GM18909 (cell line): ENCODE results near the gene C13orf46.

Experiments used
- ATAC-seq: cut with Tn5 transposase; IDR thresholded peaks from one replicate; pipeline ENCODE4 v1.9.1; 2021; ENCODE audit warnings: mild to moderate bottlenecking; ENCODE audit not compliant: unreplicated experiment, poor library complexity

C13orf46 gene

GRCh38 chr13:113941571-113942191 lies 32.2 kb downstream of the C13orf46 start:
- no peak for ATAC-seq

DNA sequence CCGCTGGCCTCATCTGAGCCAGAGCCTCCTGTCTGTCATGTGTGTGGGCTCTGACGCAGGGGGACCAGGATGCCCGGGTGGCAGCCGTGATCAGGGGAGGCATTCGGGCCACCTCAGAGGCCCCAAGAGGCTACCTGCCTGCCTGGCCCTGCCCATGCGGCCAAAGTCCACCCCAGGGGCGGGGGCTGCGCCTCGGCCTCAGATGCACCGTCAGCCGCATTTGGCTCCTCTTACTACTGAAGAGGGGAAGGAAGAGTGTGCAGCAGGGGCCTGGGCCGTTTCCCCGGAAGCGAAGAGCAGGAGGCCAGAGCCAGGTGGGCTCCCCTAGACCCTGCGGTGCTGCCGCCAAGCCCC lies 34.0 kb downstream of the C13orf46 start:
- no peak for ATAC-seq

- no peak for ATAC-seq
These were observed 34.5 kb downstream of the C13orf46 start for GRCh38 chr13:113939129-113939943.

GRCh38 chr13:113938716-113939115 lies 35.2 kb downstream of the C13orf46 start:
- ATAC-seq, result no peak

DNA sequence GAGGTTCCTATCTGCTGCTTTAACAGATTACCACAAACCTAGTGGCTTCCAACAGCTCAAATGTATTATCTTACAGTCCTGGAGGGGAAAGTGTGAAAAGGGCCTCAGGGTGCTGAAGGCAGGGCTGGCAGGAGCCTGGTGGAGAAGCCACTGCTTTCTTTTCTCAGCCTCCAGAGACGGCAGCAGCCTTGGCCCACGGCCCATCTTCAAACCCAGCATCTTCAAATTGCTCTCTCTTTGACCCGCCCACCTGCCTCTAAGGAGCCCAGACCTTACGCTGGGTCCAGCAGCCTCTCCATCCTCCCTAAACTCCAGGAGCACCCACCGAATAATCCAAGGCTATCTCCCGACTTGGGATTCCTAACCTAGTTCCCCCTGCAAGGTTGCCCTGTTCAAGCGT lies 35.6 kb downstream of the C13orf46 start:
- no peak for ATAC-seq

DNA sequence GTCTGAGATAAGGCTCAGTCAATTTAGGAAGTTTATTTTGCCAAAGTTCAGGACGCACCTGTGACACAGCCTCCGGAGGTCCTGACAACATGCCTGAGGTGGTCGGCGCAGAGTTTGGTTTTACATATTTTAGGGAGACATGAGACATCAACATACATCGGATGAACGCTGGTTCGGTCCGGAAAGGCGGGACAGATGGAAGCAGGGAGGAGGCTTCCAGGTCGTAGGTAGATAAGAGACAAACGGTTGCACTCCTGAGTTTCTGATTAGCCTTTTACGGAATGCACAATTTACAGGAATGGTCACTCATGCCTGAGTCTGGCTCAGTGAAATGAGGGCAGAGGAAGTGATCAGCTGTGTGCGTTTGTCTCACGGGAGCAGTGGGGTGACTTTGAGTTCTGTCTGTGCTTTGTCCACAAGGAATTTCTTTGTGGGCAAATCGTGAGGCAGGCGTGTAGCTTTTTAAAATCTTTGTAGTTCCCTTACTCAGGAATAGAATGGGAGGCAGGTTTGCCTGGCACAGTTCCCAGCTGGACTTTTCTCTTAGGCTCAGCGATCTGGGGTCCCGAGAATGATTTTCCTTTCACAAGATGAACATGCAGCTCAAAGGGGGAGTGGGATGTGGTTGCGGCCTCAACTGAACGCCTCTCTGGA lies 36.2 kb downstream of the C13orf46 start:
- ATAC-seq, result no peak

DNA sequence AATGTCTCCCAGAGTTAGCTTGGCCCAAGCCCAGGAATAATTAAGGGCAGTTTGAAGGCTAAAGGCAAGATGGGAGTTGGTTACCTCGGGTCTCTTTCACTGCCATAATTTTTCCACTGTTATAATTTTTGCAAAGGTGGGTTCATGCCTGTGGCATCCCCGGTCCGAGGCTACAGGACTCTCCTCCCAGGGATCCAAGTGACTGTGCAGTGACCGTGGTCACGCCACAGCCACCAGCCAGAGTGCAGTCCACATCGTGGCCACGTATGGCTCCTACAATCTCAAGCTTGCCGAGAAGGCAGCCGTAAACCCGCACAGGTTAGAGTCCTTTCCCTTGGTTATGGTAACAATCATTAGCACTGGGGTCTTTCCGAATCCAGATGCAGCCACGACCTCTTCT lies 36.8 kb downstream of the C13orf46 start:
- no peak for ATAC-seq

DNA sequence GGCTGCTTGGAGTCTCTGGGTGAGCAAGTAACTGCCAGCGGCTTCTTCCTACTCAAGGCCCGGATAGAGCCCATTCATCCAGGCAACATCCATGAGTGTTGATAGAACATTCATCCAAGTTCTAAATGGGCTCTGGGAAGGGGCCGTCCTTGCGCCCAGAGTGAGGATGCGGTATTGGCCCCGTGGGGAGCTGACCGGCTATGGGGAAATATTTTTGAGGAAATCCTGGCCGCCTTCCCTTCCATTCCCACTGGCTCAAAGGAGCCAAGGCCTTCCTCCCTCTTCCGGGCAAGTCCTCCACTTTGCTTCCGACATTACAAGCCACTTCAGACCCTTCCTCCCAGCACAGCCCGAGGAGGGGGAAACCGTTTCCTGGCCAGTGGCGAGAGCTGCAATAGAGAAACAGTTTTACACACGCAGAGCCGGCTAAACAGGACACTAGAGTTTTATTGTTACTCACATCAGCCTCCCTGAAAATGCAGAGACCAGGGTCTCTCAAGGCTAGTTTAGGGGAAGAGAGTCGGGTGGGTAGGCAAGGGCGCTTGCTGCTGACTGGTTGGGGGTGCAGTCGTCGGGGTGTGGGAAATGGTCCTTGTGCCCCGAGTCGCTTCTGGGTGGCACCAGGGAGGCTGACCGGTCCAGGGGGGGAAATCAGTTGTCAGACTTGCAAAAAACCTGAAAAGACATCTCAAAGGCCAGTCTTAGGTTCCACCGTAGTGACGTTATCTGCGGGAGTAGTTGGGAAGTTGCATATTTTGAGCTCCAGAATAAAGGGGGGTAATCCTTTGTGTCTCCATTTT lies 37.5 kb downstream of the C13orf46 start:
- ATAC-seq, result no peak

- ATAC-seq, result no peak
These were observed 38.7 kb downstream of the C13orf46 start for GRCh38 chr13:113935001-113935844.

GRCh38 chr13:113934576-113934975 lies 39.3 kb downstream of the C13orf46 start:
- ATAC-seq, result no peak

DNA sequence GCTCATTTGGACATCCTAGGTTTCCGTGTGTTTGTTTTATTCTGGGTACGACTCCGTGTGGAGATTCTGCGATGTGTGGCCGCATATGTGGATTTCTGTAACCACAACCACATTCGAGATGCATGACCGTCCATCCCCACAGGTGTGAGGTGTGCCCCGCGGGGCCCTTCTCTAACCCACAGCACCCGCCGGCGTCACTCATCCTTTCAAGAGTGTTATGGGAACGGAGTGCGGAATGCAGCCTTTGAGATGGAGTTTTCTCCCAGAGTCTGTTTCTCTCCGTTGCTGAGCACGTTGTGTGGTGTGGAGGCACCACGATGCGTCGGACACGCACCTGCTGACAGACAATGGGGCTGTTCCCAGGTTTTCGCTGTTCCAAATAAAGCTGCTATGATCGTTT lies 40.0 kb downstream of the C13orf46 start:
- no peak for ATAC-seq

- ATAC-seq, result no peak
These were observed 41.9 kb downstream of the C13orf46 start for GRCh38 chr13:113931841-113932459.

DNA sequence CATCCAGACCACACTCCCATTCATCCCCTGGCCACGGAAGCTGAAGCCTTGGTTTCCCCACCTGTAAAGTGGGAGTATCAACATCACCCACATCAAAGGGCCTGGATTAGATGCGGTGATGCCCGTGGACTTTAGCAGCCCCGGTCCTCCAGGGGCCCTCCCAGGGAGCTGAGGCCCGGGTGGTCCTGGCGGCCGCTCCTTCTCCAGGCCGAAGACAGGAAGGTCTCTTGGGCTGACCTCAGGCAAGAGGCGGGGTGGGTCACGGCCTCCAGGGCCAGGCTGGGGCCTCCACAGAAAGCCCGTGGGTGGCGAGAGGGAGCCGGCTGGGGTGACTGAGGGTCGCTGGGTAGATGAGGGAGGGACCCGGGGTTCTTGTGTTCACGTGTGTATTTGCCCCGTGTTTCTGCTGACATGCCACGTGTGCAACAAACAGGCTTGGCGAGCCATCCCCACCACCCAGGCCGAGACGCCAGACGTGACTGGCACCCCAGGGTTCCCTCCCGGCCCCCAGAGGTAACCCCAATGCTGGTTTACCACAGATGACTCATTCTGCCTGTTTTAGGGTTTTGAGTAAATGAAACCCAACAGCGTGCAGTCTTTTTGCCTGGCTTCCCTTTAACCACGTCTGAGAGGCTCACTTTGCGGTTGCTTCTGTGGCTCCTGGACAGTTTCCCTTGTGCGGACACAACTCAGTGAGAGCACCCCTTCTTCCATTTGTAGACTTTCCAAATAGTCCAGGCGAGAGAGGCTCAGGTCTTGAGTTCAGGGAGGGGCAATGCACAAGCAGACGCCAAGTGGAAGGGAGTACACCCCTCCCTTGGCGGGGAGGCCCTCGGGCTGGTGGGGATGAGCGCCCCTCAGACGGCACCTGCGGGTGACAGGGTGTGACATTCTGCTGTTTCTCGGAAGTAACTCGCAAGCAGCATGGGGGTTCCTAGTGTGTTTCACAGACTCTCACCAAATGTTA lies 42.9 kb downstream of the C13orf46 start:
- peak; percentile 67 for ATAC-seq

DNA sequence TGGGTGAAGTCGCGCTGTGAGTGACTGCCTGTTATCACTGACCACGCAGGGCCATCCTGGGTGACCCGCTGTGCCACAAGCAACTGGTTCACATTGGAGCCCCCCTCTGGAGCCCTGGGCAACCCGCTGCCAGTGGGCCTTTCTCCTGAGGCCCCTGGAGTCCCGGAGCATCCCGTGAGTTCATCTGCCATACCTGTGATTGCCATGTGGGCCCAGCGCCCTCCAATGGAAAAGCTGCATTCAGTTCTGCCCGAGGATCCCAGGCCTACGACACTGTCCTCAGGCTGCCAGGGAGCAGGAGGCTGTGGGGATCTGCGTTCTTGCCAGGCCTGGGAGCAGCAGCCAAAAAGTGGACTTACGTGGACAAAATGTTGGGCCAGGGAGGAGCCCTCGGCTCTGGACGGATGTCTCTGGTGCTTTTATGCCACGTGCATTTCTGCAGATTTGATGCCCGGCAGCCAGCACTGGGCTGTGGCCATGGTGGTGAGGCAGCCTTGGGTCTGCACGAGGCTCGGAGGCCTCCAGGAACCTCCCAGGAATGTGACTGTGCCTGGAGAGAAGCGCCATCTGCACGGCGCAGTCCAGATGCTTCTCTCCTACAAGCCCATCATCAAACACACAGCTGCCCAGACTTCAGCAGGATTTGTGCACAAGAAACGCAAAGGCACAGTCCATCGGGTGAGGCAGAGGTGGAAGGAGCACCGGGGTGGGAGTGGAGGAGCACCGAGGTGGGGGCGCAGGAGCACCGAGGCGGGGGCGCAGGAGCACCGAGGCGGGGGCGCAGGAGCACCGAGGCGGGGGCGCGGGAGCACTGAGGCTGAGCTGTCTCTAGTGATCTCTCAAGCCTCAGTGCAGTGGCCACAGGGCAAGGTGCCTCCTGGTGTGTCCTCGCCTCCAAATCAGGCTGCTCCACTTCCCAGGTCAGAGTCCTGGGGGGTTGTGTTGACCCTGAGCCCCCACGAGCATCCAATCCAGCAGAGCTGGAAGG lies 44.0 kb downstream of the C13orf46 start:
- no peak for ATAC-seq

DNA sequence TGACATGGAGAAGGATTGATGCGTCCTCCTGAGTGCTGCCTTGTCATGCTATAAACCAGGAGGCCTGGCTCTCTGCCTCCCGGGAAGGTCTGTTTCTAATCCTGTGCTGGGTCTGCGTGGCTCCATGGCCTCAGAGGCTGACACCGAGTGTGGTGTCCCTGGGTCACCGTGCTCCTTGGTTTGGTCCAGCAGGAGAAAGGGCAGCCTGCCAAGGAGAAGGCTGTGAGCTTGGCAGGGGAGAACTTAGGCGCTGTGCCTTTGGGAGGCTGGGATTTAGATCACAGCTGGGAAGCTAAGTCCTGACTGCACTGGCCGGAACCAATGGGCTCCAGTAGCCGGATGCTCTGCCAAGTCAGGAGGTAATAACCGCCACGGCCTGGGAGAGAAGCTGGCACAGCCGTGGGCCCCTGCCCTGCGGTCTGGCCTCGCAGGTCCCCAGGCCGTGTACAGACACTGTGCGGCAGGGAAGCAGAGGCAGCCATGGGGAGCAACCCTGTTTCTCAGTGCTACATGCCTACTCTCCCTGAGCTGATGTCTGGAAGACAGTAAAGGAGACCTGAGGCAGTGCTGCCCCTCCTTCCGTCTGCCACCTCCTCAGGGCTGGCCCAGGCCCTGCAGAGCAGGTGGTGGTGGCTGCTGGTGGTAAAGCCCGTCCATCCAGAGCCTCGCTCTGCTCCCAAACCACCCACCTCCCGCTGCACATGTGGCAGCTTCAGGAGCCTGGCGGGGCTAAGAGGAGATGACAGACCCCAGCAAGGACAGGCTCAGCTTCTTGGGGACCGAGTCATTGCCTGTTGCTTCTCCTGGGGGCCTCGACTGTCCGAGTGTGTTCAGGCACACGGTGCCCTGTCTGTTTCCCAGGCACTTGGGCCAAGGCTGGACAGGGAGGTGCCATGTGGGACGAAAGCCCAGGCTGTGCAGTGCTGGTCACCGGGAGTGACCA lies 44.9 kb downstream of the C13orf46 start:
- ATAC-seq, result no peak
